DOHH2 (cell line): ENCODE results near the gene EXD3.
A peak's percentile ranks its signal among the peaks of the same experiment; 100 is the strongest.

Experiments used
- H3F3A ChIP-seq: fragments of 200-600 bp; sonication (generic), shearing (Covaris generic); 2 replicates; pipeline ENCODE4 v1.6.0; 2016; ENCODE audit warnings: antibody characterized with exemption, mild to moderate bottlenecking; ENCODE audit not compliant: control insufficient read depth, insufficient read depth
- H3K27ac ChIP-seq: fragments of 200-600 bp; sonication (generic); 2 replicates; pipeline ENCODE4 v1.5.1; 2014; ENCODE audit warnings: low read depth, mild to moderate bottlenecking, low read length, moderate library complexity
- H3K27me3 ChIP-seq: fragments of 200-600 bp; sonication (generic); 2 replicates; pipeline ENCODE4 v1.6.1; 2014; ENCODE audit warnings: mild to moderate bottlenecking, low read length, mixed read lengths; ENCODE audit not compliant: control insufficient read depth
- H3K36me3 ChIP-seq: fragments of 200-600 bp; sonication (generic); 2 replicates; pipeline ENCODE4 v1.6.1; 2014; ENCODE audit warnings: mild to moderate bottlenecking, low read length, moderate library complexity, mixed read lengths; ENCODE audit not compliant: control insufficient read depth
- H3K4me1 ChIP-seq: fragments of 200-600 bp; sonication (generic); 2 replicates; pipeline ENCODE4 v1.6.1; 2014; ENCODE audit warnings: mild to moderate bottlenecking, low read length, mixed read lengths; ENCODE audit not compliant: control insufficient read depth
- H3K4me2 ChIP-seq: fragments of 200-600 bp; sonication (generic); 2 replicates; pipeline ENCODE4 v1.6.0; 2014; ENCODE audit warnings: mild to moderate bottlenecking, low read length, moderate library complexity
- H3K4me3 ChIP-seq: fragments of 200-600 bp; sonication (generic); 2 replicates; pipeline ENCODE4 v1.5.1; 2014; ENCODE audit warnings: mild to moderate bottlenecking, low read length, mixed read lengths
- H3K79me2 ChIP-seq: fragments of 200-600 bp; sonication (generic); 2 replicates; pipeline ENCODE4 v1.6.1; 2014; ENCODE audit warnings: mild to moderate bottlenecking, low read length, mixed read lengths; ENCODE audit not compliant: control insufficient read depth
- H3K9me2 ChIP-seq: fragments of 200-600 bp; sonication (generic); replicated peaks from 2 replicates; pipeline ENCODE4 v1.6.1; 2014; ENCODE audit warnings: mild to moderate bottlenecking, low read length, mixed read lengths; ENCODE audit not compliant: control insufficient read depth
- H3K9me3 ChIP-seq: fragments of 200-600 bp; sonication (generic); 2 replicates; pipeline ENCODE4 v1.6.1; 2014; ENCODE audit warnings: antibody characterized with exemption, low read length, mixed read lengths; ENCODE audit not compliant: control insufficient read depth, insufficient read depth
- H4K20me1 ChIP-seq: fragments of 200-600 bp; sonication (generic); 2 replicates; pipeline ENCODE4 v1.6.0; 2014; ENCODE audit warnings: low read depth, mild to moderate bottlenecking, antibody characterized with exemption, low read length, moderate library complexity; ENCODE audit not compliant: control insufficient read depth, insufficient read depth
- CTCF ChIP-seq: fragments of 200-600 bp; sonication (generic); IDR thresholded peaks from one replicate; pipeline ENCODE4 v1.5.1; 2014; ENCODE audit warnings: antibody characterized with exemption, mild to moderate bottlenecking, low read depth, low read length; ENCODE audit not compliant: poor library complexity, severe bottlenecking
- EZH2phosphoT487 ChIP-seq: fragments of 200-600 bp; sonication (generic); IDR thresholded peaks from 2 replicates; pipeline ENCODE4 v1.6.1; 2017; ENCODE audit warnings: borderline replicate concordance, mild to moderate bottlenecking, antibody characterized with exemption, low read length, moderate library complexity, mixed read lengths

EXD3 gene

GRCh38 chr9:137279741-137280473, 143.1 kb downstream of the EXD3 start:
- Histone ChIP-seq H3K9me3 (no peaks in the 10 kb centered on the region), H3K36me3 (peaks cover 22% of the 10 kb centered on the region), H4K20me1 (no peaks in the 10 kb centered on the region), H3K27me3 (no peaks in the 10 kb centered on the region), H3K4me3 (no peak overlapping the region), H3K9me2 (no peaks in the 10 kb centered on the region), H3K4me1 (peaks cover 92% of the 10 kb centered on the region), H3F3A (peaks cover 20% of the 10 kb centered on the region), H3K79me2 (peaks cover 14% of the 10 kb centered on the region), H3K27ac (no peak overlapping the region), H3K4me2 (no peak overlapping the region)
- TF ChIP-seq CTCF (no peak), EZH2phosphoT487 (no peak)

GRCh38 chr9:137278721-137279711, 143.9 kb downstream of the EXD3 start:
- peaks cover 27% of the 10 kb centered on the region for H3K36me3 ChIP-seq
- no peak overlapping the region for H3K27ac ChIP-seq
- peak overlapping the region; percentile 85; the same call in 1 of the 2 replicates for H3K4me2 ChIP-seq
- H3K4me1 ChIP-seq: peaks cover 92% of the 10 kb centered on the region
- H4K20me1 ChIP-seq: no peaks in the 10 kb centered on the region
- H3K4me3 ChIP-seq: peak overlapping the region; percentile 85
- no peaks in the 10 kb centered on the region for H3K9me2 ChIP-seq
- H3K79me2 ChIP-seq: peaks cover 14% of the 10 kb centered on the region
- no peaks in the 10 kb centered on the region for H3K9me3 ChIP-seq
- H3K27me3 ChIP-seq: no peaks in the 10 kb centered on the region
- peaks cover 20% of the 10 kb centered on the region for H3F3A ChIP-seq
- TF ChIP-seq CTCF: no peak
- no peak for TF ChIP-seq EZH2phosphoT487

GRCh38 chr9:137278061-137278701, 144.8 kb downstream of the EXD3 start:
- peaks cover 24% of the 10 kb centered on the region for H3K36me3 ChIP-seq
- H3K27me3 ChIP-seq: no peaks in the 10 kb centered on the region
- peaks cover 18% of the 10 kb centered on the region for H3F3A ChIP-seq
- H4K20me1 ChIP-seq: no peaks in the 10 kb centered on the region
- no peaks in the 10 kb centered on the region for H3K9me3 ChIP-seq
- H3K9me2 ChIP-seq: no peaks in the 10 kb centered on the region
- TF ChIP-seq EZH2phosphoT487 (no peak), CTCF (no peak)
- H3K4me2 ChIP-seq: peak overlapping the region; percentile 85
- peaks cover 92% of the 10 kb centered on the region for H3K4me1 ChIP-seq
- peak overlapping the region; percentile 85 for H3K4me3 ChIP-seq
- H3K79me2 ChIP-seq: peaks cover 18% of the 10 kb centered on the region
- H3K27ac ChIP-seq: peak overlapping the region; percentile 85
